ENCODE results near the gene THEMIS. TPM values are rescaled to one million over a fixed set of nuclear protein-coding genes. Genes with fewer than 3 reads are reported as not detected.

THEMIS gene
- total RNA-seq, 1 experiment from 2014 or later = not detected

GRCh38 chr6:127796713-127797112, 104.1 kb downstream of the THEMIS start:
- no peak for DNase-seq (ENCODE audit: low spot score)

GRCh38 chr6:127794405-127794804, 106.5 kb downstream of the THEMIS start:
- DNase-seq (ENCODE audit: low spot score) = no peak

GRCh38 chr6:127793396-127793795, 107.5 kb downstream of the THEMIS start:
- no peak for DNase-seq (ENCODE audit: low spot score)

- DNase-seq (ENCODE audit: low spot score) = no peak
Observed at GRCh38 chr6:127792616-127793015, 108.2 kb downstream of the THEMIS start.

- DNase-seq (ENCODE audit: low spot score) = no peak
Observed at GRCh38 chr6:127791779-127792528, 108.9 kb downstream of the THEMIS start.

- no peak for DNase-seq (ENCODE audit: low spot score)
Observed at GRCh38 chr6:127790571-127790970, 110.3 kb downstream of the THEMIS start.

- DNase-seq (ENCODE audit: low spot score) = no peak
Observed at GRCh38 chr6:127786109-127786508, 114.7 kb downstream of the THEMIS start.

GRCh38 chr6:127784468-127784867, 116.4 kb downstream of the THEMIS start:
- no peak for DNase-seq (ENCODE audit: low spot score)

- peak; percentile 35 for DNase-seq (ENCODE audit: low spot score)
Observed at GRCh38 chr6:127781636-127782272, 119.1 kb downstream of the THEMIS start.

- DNase-seq (ENCODE audit: low spot score) = no peak
Observed at GRCh38 chr6:127776320-127776719, 124.5 kb downstream of the THEMIS start.

- DNase-seq (ENCODE audit: low spot score) = no peak
Observed at GRCh38 chr6:127775371-127775770, 125.5 kb downstream of the THEMIS start.

GRCh38 chr6:127768745-127769144, 132.1 kb downstream of the THEMIS start:
- no peak for DNase-seq (ENCODE audit: low spot score)

- no peak for DNase-seq (ENCODE audit: low spot score)
Observed at GRCh38 chr6:127768223-127768622, 132.6 kb downstream of the THEMIS start.

- no peak for DNase-seq (ENCODE audit: low spot score)
Observed at GRCh38 chr6:127765949-127766348, 134.9 kb downstream of the THEMIS start.

- no peak for DNase-seq (ENCODE audit: low spot score)
Observed at GRCh38 chr6:127762284-127762683, 138.6 kb downstream of the THEMIS start.

GRCh38 chr6:127761084-127761483, 139.8 kb downstream of the THEMIS start:
- no peak for DNase-seq (ENCODE audit: low spot score)

GRCh38 chr6:127749095-127749494, 151.8 kb downstream of the THEMIS start:
- no peak for DNase-seq (ENCODE audit: low spot score)

- no peak for DNase-seq (ENCODE audit: low spot score)
Observed at GRCh38 chr6:127748290-127748689, 152.6 kb downstream of the THEMIS start.

- no peak for DNase-seq (ENCODE audit: low spot score)
Observed at GRCh38 chr6:127738423-127738822, 162.4 kb downstream of the THEMIS start.

GRCh38 chr6:127737768-127738167, 163.1 kb downstream of the THEMIS start:
- peak; percentile 1 for DNase-seq (ENCODE audit: low spot score)

- DNase-seq (ENCODE audit: low spot score) = peak; percentile 87
Observed at GRCh38 chr6:127737009-127737486, 163.8 kb downstream of the THEMIS start.

GRCh38 chr6:127732927-127733326, 167.9 kb downstream of the THEMIS start:
- DNase-seq (ENCODE audit: low spot score) = no peak
